HepG2 (cell line): Measurements from ENCODE around the gene PLD3. TPM values are rescaled to one million over a fixed set of nuclear protein-coding genes. Genes with fewer than 3 reads are reported as not detected.
A peak's percentile ranks its signal among the peaks of the same experiment; 100 is the strongest.

ENCODE experiments used
- AHR ChIP-seq: IDR thresholded peaks from 2 replicates; pipeline ENCODE4 v1.6.1; 2018; ENCODE audit warnings: missing genetic modification reagents, missing compliant biosample characterization
- ARID4A ChIP-seq: sonication (generic); formaldehyde crosslinking; IDR thresholded peaks from 2 replicates; pipeline ENCODE4 v1.5.0; 2020; ENCODE audit warnings: mild to moderate bottlenecking, missing genetic modification reagents, borderline replicate concordance
- CHCHD3 ChIP-seq: sonication (generic); formaldehyde crosslinking; IDR thresholded peaks from 2 replicates; pipeline ENCODE4 v1.8.0; 2022; ENCODE audit warnings: mild to moderate bottlenecking, missing genetic modification reagents, moderate library complexity
- EZH2 ChIP-seq: conservative IDR thresholded peaks from 2 replicates; pipeline ENCODE4 v1.6.1; 2012; ENCODE audit warnings: mild to moderate bottlenecking, low read depth, low read length, moderate library complexity
- MEIS1 ChIP-seq: sonication (generic); formaldehyde crosslinking; IDR thresholded peaks from 2 replicates; pipeline ENCODE4 v1.9.0; 2021; ENCODE audit warnings: mild to moderate bottlenecking, missing genetic modification reagents, moderate library complexity, borderline replicate concordance
- MIXL1 ChIP-seq: IDR thresholded peaks from 2 replicates; pipeline ENCODE4 v1.6.1; 2016
- NFYC ChIP-seq: IDR thresholded peaks from 2 replicates; pipeline ENCODE4 v1.6.1; 2016; ENCODE audit warnings: missing genetic modification reagents, missing compliant biosample characterization
- RAD51 ChIP-seq: fragments of 450-650 bp; IDR thresholded peaks from 2 replicates; pipeline ENCODE4 v1.6.1; 2016; ENCODE audit warnings: borderline replicate concordance
- RFX3 ChIP-seq: IDR thresholded peaks from 2 replicates; pipeline ENCODE4 v1.6.1; 2016; ENCODE audit warnings: missing biosample characterization, missing genetic modification reagents
- ZNF136 ChIP-seq: sonication (generic); formaldehyde crosslinking; IDR thresholded peaks from 2 replicates; pipeline ENCODE4 v1.8.1; 2022; ENCODE audit warnings: low read depth, mild to moderate bottlenecking, moderate library complexity, missing genetic modification reagents
- ZNF605 ChIP-seq: sonication (generic); formaldehyde crosslinking; IDR thresholded peaks from 2 replicates; pipeline ENCODE4 v1.8.0; 2022; ENCODE audit warnings: mild to moderate bottlenecking, missing genetic modification reagents
- ZNF800 ChIP-seq: sonication (generic); formaldehyde crosslinking; IDR thresholded peaks from 2 replicates; pipeline ENCODE4 v1.4.0; 2020; ENCODE audit warnings: missing genetic modification reagents
- polyA plus RNA-seq, 8 experiments: library from polyadenylated mRNA; depleted of rRNA in 3 of 8; stranded (reverse) in 7 of 8; unstranded in 1 of 8; fragments of >200 nt; fragmentation: Illumina TruSeq in 4 of 8; extraction: Trizol in 4 of 8; gene quantifications; 2 replicates each; pipeline versions ENCODE4 v1.2.1 to v1.2.3, GENCODE V29; 2011 to 2016; ENCODE audit warnings: low read depth in 4 of 8, missing spikeins in 1 of 8, mixed read lengths in 1 of 8; ENCODE audit not compliant: insufficient read depth in 1 of 8
- total RNA-seq, 5 experiments: library from RNA; depleted of rRNA; stranded (reverse); fragments of >200 nt; fragmentation: Illumina TruSeq; extraction: Trizol; gene quantifications; 2 replicates each; pipeline ENCODE4 v1.2.3, GENCODE V29; 2016; ENCODE audit warnings: low read depth in 1 of 5
- TF ChIP-seq, protein P1 (sequence below): sonication (generic); formaldehyde crosslinking; IDR thresholded peaks from 2 replicates; pipeline ENCODE4 v1.4.0; 2020; ENCODE audit warnings: missing genetic modification reagents, mild to moderate bottlenecking, borderline replicate concordance
- TF ChIP-seq, protein P2 (sequence below): sonication (generic); formaldehyde crosslinking; IDR thresholded peaks from 2 replicates; pipeline ENCODE4 v1.5.0; 2020; ENCODE audit warnings: mild to moderate bottlenecking, missing genetic modification reagents
- TF ChIP-seq, protein P3 (sequence below): sonication (generic); formaldehyde crosslinking; IDR thresholded peaks from 2 replicates; pipeline ENCODE4 v1.9.0; 2022; ENCODE audit warnings: missing genetic modification reagents, mild to moderate bottlenecking, borderline replicate concordance

The PLD3 gene
- total and polyA plus RNA-seq, 2 of the 13 experiments (the other 11 are each of a cell fraction or from before 2014, with no cell fraction given): 45.7 to 164 TPM

DNA sequence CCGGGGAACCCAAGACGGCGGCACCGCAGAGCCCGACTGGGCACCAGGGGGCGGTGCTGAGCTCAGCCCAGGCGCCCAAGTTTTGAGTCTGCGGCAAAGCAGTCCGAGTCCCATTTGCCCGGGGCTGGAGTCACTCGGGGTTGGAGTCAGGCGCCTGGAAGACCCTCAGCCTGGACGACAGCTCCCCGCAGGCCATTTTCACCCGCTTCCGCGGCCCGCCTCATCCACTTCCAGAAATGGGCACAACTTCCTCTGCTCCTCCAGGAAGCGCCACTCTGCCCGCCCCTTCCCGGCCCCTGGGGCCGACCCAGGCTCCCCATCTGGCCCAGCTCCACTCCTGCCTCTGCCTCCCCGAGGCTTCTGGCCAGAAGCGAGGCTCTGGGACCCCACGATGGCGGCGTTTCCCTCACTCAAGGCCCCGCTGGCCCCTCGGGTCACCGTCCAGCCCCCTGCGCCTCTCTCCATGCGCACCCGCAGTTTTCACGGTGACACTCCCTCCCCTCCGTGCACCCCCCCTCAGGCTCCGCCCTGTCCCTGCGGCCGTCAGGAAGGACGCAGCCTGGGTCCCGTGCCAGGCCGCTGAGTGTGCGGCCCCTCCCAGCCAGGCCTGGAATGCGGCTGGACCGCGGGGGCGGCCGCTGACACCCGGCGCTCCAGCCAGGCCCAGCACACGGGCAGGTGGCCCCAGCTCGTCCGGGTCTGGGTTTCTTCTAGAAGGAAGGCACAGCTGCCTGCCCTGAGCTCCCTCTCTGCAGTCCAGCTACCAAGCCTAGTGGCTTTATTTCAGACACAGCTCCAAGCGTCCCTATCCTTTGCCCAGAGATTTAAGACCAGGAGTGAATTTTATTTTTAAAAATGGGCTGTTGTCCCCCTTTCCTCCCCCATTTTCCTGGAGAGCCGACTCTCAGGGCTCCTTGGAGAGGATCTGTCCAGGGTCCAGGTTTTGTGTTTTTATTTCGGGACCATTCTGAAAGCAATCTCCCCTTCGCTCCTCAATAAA lies 72.6 kb downstream of the PLD3 start (continued):
- TF ChIP-seq, protein P1, sequence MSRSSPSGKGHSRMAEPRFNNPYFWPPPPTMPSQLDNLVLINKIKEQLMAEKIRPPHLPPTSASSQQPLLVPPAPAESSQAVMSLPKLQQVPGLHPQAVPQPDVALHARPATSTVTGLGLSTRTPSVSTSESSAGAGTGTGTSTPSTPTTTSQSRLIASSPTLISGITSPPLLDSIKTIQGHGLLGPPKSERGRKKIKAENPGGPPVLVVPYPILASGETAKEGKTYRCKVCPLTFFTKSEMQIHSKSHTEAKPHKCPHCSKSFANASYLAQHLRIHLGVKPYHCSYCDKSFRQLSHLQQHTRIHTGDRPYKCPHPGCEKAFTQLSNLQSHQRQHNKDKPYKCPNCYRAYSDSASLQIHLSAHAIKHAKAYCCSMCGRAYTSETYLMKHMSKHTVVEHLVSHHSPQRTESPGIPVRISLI (CRISPR knock-in tag): no peak; the same call in 1 of the 2 replicates
- TF ChIP-seq MEIS1 (CRISPR knock-in tag) (no peak), ZNF800 (CRISPR knock-in tag) (peak; percentile 42), RFX3 (CRISPR knock-in tag) (no peak), EZH2 (no peak), NFYC (CRISPR knock-in tag) (no peak), RAD51 (no peak), AHR (CRISPR knock-in tag) (peak; percentile 15; the same call in 1 of the 2 replicates), ZNF136 (peak; percentile 80), MIXL1 (no peak), ZNF605 (peak; percentile 94), CHCHD3 (0 out of 2 replicates have a peak, but pooled peaks have one; percentile 55), ARID4A (peak; percentile 84; the same call in 1 of the 2 replicates)
- TF ChIP-seq, protein P2, sequence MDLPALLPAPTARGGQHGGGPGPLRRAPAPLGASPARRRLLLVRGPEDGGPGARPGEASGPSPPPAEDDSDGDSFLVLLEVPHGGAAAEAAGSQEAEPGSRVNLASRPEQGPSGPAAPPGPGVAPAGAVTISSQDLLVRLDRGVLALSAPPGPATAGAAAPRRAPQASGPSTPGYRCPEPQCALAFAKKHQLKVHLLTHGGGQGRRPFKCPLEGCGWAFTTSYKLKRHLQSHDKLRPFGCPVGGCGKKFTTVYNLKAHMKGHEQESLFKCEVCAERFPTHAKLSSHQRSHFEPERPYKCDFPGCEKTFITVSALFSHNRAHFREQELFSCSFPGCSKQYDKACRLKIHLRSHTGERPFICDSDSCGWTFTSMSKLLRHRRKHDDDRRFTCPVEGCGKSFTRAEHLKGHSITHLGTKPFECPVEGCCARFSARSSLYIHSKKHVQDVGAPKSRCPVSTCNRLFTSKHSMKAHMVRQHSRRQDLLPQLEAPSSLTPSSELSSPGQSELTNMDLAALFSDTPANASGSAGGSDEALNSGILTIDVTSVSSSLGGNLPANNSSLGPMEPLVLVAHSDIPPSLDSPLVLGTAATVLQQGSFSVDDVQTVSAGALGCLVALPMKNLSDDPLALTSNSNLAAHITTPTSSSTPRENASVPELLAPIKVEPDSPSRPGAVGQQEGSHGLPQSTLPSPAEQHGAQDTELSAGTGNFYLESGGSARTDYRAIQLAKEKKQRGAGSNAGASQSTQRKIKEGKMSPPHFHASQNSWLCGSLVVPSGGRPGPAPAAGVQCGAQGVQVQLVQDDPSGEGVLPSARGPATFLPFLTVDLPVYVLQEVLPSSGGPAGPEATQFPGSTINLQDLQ (CRISPR knock-in tag): 0 out of 2 replicates have a peak, but pooled peaks have one; percentile 10
- TF ChIP-seq, protein P3, sequence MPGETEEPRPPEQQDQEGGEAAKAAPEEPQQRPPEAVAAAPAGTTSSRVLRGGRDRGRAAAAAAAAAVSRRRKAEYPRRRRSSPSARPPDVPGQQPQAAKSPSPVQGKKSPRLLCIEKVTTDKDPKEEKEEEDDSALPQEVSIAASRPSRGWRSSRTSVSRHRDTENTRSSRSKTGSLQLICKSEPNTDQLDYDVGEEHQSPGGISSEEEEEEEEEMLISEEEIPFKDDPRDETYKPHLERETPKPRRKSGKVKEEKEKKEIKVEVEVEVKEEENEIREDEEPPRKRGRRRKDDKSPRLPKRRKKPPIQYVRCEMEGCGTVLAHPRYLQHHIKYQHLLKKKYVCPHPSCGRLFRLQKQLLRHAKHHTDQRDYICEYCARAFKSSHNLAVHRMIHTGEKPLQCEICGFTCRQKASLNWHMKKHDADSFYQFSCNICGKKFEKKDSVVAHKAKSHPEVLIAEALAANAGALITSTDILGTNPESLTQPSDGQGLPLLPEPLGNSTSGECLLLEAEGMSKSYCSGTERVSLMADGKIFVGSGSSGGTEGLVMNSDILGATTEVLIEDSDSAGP: peak; percentile 84
